ENCODE results near the gene B9D2.
"Not testable (repeated sequence)": the region's sequence is repeated elsewhere in the genome, so short reads cannot be mapped to it uniquely, and the experiment has no call there.

Gene B9D2

GRCh38 chr19:41386442-41386841, 22.5 kb upstream of the B9D2 start:
- FAIRE-seq: no peak

DNA sequence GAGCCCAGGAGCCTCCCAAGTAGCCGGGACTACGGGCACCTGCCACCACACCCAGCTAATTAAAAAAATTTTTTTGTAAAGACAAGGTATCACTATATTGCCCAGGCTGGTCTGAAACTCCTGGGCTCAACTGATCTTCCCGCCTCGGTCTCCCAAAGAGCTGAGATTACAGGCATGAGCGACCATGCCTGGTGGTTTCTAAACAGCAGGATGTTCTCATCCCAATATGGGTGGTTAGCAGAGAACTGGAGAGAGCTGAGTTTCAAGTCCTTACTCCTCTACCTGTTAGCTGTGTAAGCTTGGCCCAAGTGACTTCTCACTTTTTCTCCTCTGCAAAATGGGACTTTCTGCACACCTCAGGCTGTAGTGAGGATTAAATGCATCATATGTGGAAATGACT, 20.4 kb upstream of the B9D2 start:
- no peak for FAIRE-seq

DNA sequence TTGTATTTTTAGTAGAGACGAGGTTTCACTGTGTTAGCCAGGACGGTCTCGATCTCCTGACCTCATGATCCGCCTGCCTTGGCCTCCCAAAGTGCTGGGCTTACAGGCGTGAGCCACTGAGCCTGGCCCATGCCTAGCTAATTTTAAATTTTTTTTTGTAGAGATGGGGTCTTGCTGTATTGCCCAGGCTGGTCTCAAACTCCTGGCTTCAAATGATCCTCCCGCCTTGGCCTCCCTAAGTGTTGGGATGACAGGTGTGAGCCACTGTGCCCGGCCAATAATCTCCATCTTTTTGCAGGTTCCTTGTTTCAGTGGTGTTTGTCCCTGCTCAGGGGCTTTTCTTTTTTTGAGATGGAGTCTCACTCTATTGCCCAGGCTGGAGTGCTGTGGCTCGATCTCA, 17.6 kb upstream of the B9D2 start:
- FAIRE-seq: not testable (repeated sequence)

GRCh38 chr19:41377977-41378709, 14.2 kb upstream of the B9D2 start:
- FAIRE-seq: no peak

DNA sequence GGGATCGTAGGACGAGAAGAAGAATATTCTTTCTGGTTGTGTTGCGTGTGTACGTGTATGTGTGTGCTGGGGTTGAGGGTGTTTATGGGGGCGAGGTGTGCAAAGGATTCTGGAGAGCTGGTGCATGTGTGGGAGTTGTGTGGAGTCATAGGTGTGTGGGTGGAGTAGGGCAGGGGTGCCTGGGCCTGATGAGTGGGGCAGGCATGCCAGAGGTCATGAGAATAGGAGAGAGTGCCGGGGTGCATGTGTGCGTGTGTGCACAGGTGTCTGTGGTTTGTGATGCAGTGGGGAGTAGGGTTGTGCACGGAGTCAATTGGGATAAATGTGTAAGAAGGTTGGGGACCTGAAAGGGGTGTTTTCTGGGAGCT, 13.0 kb upstream of the B9D2 start:
- no peak for FAIRE-seq

DNA sequence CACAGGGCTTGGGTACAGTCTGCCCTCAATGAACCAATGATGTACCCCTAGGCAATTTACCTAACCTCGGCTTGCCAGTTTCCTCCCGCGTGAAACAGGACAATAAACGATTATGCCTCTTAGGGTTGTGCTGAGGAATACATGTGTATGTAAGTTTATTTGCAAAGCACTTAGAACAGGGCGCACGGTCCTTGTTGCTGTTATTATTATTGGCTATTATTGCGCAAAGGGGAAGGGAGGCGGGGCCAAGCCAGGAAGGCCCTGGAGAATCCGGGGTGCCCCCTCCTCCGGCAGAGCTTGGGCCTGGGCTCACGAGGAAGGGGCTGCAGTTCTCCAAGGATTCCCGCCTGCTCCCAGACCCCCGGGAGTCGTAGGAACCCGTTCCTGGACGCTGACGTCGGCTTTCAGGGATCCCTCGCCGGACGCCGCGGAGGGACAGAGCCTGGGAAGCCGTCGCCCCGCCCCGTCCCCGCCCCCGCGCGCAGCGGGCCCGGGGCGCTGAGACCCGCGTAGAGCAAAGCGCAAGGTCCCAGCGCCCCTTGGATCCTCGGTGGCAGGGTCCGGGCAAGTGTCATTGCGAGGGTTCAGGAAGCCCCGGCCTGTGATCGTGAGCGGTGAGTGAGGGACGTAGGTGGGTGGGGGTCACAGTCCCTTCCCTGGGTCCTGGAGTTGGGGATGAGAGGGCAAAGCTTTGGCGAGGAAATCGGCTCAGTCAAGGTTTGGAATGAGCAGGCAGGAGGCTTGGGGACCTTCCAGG, 12.5 kb upstream of the B9D2 start, which contains the start of gene TMEM91:
Gene TMEM91 (plus strand): TSS at position 293 of the 757 bp plus-strand sequence. CDS start 1,777 bp downstream, outside the sequence.
- FAIRE-seq: no peak

- FAIRE-seq: no peak
Measured at GRCh38 chr19:41373993-41374392, 10.0 kb upstream of the B9D2 start.

DNA sequence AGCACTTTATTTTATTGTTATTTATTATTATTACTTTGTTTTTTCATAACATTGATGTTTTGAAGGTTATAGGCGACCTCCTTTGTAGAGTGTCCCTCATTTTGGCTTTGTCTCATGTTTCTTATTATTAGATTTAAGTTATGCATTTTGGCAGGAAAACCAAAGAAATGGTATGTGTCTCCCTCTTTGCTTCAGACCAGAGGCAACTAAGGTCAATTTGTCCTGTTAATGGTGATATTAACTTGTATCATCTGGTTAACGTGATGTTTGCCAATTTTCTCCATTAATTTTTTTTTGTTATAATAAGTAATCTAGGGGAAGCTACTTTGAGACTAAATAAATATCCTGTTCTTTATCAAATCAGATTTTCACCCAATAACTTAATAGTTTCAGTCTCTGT, 8.6 kb upstream of the B9D2 start:
- no peak for FAIRE-seq

DNA sequence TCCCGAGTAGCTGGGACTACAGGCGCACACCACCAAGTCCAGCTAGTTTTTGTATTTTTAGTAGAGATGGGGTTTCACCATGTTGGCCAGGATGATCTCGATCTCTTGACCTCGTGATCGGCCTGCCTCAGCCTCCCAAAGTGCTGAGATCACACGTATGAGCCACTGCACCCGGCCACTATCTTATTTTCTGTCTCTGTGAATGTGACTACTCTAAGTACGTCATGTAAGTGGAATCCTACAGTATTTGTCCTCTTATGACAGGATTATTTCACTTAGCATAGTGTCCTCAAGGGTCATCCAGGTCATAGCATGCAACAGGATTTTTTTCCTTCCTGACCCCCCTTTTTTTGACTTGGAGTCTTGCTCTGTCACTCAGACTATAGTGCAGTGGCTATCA, 7.6 kb upstream of the B9D2 start:
- FAIRE-seq: no peak

DNA sequence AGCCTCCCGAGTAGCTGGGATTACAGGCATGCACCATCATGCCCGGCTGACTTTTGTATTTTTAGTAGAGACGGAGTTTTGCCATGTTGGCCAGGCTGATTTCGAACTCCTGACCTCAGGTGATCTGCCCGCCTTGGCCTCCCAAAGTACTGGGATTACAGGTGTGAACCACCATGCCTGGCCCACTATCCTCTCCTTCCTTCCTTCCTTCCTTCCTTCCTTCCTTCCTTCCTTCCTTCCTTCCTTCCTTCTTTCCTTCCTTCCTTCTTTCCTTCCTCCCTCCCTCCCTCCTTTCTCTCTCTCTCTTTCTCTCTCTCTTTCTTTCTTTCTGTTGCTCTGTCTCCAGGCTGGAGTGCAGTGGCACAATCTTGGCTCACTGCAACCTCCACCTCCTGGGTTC, 7.2 kb upstream of the B9D2 start:
- not testable (repeated sequence) for FAIRE-seq

DNA sequence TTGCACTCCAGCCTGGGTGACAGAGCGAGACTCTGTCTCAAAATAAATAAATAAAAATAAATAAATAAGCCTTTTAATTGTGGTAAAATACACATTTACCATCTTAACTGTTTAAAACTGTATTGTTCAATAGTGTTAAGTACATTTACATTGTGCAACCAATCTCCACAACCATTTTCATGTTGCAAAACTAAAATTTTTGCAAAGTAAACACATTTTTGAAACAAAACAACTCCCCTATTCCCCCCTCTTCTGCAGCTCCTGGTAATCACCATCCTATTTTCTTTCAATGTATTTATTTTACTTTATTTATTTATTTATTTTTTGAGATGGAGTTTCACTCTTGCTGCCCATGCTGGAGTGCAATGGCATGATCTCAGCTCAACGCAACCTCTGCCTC, 5.8 kb upstream of the B9D2 start:
- FAIRE-seq: no peak

DNA sequence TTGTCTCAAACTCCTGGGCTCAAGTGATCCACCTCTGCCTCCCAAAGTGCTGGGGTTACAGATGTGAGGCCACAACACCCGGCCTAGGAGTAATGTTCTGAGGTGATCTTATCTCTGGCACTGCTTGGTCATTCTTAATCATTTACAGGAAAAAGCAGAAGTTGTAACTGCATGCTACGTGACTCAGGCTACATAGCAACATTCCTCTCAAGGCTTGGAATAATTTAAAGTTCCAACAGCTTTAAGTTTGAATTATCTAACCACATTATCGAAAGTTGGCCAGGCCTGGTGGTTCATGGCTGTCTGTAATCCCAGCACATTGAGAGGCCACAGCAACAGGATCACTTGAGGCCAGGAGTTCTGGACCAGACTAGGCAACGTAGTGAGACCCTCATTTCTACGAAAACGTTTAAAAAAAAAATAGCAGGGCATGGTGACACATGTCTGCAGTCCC, 3.9 kb upstream of the B9D2 start:
- FAIRE-seq: no peak

GRCh38 chr19:41366089-41366488, 2.1 kb upstream of the B9D2 start:
- no peak for FAIRE-seq

DNA sequence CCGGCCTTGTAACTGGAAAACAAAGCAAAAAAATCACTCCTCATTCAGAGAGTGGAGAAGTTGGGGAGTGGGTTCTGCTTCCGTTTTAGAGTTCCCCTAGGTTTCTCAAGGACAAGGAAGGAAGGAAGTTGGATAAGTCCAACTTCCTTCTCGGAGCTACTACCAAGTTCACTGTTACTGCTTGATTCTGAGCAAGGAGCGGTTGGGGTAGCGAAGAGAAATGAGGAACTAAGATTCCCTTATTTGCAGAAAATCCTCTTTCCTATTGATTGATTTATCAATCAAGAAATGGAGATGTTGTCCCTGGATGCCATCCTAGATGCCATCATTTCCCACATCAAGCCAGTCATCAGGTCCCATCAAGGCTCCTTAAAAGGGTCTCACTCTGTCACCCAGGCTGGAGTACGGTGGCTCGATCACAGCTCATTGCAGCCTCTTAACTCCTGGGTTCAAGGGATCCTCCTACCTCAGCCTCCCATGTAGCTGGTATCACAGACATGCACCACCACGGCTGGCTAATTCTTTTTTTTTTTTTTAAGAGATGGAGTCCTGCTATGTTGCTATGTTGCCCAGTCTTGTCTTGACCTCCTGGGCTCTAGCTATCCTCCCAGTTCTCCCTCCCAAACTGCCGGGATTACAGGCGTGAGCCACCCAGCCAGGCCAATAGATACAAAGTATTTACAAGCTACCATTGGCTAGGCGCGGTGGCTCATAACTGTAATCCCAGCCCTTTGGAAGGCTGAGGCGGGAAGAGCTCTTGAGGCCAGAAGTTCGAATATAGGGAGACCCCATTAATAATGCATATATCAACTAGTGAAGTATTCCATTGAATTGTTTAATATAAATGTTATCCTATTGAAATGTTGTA, 809 bp upstream of the B9D2 start:
- FAIRE-seq: no peak

GRCh38 chr19:41363371-41363752, 587 bp downstream of the B9D2 start:
- no peak for FAIRE-seq

DNA sequence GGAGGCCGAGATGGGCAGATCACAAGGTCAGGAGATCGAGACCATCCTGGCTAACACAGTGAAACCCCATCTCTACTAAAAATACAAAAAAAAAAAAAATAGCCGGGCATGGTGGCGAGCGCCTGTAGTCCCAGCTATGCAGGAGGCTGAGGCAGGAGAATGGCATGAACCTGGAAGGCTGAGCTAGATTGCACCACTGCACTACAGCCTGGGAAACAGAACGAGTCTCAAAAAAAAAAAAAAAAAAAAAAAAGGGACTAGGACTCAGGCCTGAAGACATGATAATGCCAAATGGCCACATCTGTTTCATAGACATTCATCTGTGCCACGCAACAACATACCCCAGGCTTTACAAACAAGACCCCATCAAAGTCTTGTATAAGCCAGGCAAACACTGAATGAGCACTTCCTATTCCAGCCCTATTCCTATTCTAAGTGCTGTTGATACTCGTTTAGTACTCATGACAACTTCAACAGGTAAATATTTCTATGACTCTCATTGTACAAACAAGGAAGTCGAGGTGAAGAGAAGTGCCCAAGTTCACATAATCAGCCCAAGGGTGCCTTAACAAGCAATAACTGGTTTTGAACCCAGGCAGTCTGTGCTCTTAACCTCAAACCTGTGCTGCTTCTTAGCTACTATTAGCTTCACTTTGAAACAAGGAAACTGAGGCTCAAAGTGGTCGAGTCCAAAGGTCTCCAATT, 1.7 kb downstream of the B9D2 start:
- no peak for FAIRE-seq

GRCh38 chr19:41359741-41360140, 4.2 kb downstream of the B9D2 start:
- FAIRE-seq: no peak

- no peak for FAIRE-seq
Measured at GRCh38 chr19:41357746-41358145, 6.2 kb downstream of the B9D2 start.

- no peak for FAIRE-seq
Measured at GRCh38 chr19:41356984-41357739, 6.8 kb downstream of the B9D2 start.

DNA sequence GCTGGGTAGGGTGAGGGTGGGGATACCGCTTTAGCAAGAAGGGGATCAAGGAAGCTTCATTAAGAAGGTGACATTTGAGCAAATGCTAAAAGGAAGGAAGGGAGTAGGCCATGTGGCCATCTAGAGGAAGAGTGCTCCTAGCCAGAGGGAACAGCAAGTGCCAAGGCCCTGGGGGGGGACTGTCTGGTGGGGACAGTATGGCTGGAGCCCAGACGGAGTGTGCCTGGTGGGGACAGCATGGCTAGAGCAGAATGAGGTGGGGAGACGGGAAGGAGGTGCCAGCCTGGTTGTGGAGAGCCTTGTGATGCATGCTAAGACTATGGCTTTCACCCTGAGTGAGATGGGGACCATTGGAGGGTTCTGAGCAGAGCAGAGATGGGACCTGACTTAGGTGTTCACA, 8.1 kb downstream of the B9D2 start:
- no peak for FAIRE-seq

GRCh38 chr19:41355035-41355434, 8.9 kb downstream of the B9D2 start:
- FAIRE-seq: no peak

- FAIRE-seq: no peak
Measured at GRCh38 chr19:41354343-41354953, 9.5 kb downstream of the B9D2 start.

Measured in G401.6 (cell line).